ENCODE measurements around the gene HECW1.

GRCh38 chr7:43575506-43575905, 463.1 kb downstream of the HECW1 start:
- TF ChIP-seq CTCF (IDR thresholded peaks at IDR 0.05) (no peak), POLR2A (IDR thresholded peaks at IDR 0.05) (no peak), POLR2AphosphoS5 (IDR thresholded peaks at IDR 0.05) (no peak), EP300 (IDR thresholded peaks at IDR 0.05) (no peak)

Measured in upper lobe of left lung (tissue), 4 donors.